Airway epithelial cell (primary cell): ENCODE results near the gene FAM221B. TPM values are rescaled to one million over a fixed set of nuclear protein-coding genes. Genes with fewer than 3 reads are reported as not detected.

Experiments used
- total RNA-seq: library from RNA; depleted of rRNA; stranded (reverse); fragments of >200 nt; gene quantifications from 2 replicates; pipeline ENCODE4 v1.2.3, GENCODE V29; 2015

The FAM221B gene, protein sequence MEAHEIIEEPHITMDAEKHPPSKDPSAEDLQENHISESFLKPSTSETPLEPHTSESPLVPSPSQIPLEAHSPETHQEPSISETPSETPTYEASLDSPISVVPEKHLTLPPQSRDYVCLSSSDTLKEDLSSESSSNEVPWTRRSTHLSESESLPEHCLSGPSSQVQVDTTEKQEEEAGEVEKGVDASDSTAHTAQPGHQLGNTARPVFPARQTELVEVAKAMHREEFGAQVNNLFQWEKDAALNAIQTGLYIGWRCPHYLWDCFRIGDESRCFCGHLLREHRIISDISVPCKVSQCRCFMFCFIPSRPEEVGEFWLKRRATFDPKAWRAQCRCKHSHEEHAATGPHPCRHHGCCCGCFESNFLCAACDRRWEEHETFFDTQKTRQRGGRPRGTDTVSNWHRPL
- total RNA-seq: not detected in 2 replicates

DNA sequence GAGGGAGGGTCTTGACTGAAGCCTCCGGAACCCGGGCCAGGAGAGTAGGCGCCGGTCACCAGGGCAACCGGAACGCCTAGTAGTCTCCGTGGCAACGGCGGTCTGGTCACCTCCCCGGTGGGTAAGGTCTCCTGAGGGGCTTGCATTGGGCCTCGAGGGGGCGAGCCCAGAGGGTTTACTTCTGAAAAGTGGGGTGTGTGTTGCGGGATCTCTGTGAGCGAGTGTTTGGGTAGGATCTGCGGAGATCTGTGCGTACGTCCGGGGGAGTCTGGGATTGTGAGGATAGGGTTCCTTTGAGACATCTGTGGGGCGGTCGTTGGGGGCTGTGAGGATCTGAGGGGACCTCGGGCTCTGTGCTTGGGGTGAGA is at the start of gene FAM221B:
TSS of gene FAM221B (minus strand) at position 17 of the 368 bp plus-strand sequence. CDS start 2,571 bp downstream, outside the sequence.

DNA sequence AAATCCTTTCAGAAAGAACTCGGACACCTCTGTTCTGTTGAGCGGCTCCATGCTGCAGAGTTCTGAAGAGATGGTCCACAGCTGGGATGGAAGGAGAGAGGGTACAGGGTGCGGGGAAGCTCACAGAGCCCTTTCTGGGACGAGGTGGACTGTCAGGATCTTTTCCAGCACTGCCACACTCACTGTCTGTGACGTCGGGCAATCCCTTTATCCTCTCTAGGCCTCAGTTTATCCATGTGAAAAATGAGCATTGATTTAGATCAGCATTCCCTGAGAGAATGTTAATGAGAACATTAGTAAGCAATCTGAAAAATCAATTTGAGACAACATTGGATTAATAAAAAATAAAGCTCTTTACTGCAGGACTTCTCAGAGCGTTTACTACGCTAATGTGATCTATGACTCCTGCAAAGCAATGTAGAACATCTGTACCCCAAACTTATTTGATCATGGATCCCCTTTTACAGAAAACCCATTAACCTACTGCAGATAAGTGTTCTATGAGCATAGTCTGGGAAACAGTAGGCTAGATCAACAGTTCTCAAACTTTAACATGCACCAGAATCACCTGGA is 41.9 kb upstream of the FAM221B start, which contains the start of gene OR13J1:
TSS of gene OR13J1 (minus strand) at position 51 of the 573 bp plus-strand sequence. CDS start at position 51, 0 bp downstream.

GRCh38 chr9:35829084-35829763 is 692 bp upstream of the FAM221B start, which contains the start of gene TMEM8B:
Gene TMEM8B, plus strand, starts transcription at chr9:35829228. Its CDS starts 220 bp downstream, at chr9:35829448.

DNA sequence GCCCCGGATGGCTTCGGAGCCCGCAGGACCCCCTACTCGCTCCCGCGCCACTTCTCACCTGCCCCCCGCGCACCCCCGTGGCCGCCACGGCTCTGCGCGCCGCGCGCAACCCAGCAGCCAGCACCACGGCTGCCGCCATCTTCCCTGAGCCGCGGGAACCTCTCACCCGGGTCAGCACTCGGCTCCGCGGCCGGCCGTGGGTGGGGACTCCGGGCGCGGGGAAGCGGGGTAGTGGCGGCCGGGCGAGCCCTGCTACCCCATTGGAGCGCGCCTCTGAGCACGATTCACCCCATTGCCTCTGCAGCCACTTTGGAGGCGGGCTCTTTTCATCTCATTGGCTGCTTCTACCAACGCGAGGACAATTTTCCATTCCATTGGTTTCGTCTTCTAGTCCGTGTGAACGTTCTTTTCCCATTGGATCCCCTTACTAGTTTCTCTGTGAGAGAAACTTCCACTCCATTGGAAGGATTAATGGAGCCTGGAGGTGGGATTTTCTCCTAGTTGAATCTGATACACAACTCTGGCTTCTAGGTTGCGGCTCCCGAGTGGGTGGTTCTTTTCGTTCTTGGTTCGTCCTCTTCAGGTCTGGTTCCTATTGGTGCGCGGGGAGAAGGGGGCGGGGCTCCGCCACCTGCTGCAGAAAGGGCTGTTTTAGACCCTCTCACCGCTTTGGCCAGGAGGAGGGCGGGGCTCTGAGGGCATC is 13.5 kb downstream of the FAM221B start, which contains the start of gene HINT2:
TSS of gene HINT2 (minus strand) at position 202 of the 703 bp plus-strand sequence. CDS start at position 139, 63 bp downstream.

DNA sequence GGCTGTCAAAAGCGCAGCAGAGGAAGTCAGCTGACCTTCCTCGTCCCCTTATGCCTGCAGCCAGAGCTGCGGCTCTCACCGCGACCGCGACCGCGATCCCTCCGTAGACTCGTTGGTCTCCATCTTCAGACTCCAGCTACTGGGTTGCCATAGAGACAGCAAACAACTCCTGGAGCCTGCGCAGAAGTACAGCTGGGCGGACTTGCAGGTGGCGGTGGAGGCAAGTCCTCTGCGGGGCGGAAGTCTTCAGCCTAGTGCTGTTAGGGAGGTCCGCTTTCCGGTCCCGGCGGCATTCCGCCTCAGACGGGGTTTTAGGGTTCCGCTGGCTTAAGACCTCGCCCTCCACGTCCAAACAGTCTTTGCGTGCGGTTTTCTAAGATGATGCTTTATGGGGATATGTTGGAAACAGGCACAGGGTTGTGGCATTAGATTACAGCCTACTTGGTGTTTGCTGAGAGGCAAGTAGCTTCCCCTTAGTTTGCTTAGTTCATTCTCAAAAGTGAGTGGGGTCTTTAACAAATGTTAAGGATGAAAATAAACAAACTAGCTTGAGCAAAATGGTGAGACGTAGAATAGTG is 16.4 kb downstream of the FAM221B start, which contains the start of gene SPAG8:
TSS of gene SPAG8 (minus strand) at position 238 of the 578 bp plus-strand sequence. CDS start at position 123, 115 bp downstream.

DNA sequence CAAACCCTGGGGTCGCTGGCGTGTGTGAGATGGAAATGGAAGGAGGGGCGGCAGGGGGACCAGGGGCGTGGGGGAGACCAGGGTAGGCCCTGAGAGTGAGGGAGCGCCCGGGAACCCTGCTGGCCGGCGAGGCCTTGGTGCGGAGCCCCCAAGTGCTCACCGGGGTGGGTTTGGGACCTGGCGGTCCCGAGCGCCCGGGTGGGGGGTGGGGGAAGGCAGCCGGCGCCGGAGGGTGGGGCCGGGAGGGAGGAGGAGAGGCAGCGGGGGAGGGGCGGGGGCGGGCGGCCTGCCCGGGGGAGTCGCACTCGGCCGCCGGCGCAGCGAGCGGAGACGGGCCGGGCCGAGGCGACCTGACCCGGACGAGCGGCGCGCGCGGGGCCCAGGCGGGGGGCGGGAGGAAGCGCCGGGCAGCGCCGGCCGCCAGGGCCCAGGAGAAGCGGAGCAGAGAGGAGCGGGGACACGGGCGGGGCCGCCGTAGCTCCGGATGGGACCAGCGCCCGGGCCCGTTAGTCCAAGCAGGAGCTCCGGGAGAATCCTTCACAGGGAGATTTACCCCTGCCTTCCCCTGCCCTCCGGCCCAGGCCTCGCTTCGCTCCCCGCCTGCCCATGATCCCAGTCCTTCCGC is 37.1 kb downstream of the FAM221B start, which contains the start of gene NPR2:
TSS of gene NPR2 (plus strand) at position 295 of the 625 bp plus-strand sequence. CDS start 818 bp downstream, outside the sequence.

Other genes starting within 250 kb of the FAM221B start
- 10.0 and 16.8 TPM in 2 replicates for gene TESK1, start 223.5 kb downstream of the FAM221B start, total RNA-seq
- 0.56 TPM in 1 of 2 replicates, not detected in the other for gene CD72, start 210.3 kb downstream of the FAM221B start, total RNA-seq
- not detected in 2 replicates for gene SIT1, start 177.8 kb downstream of the FAM221B start, total RNA-seq
- gene RMRP, start 170.7 kb downstream of the FAM221B start, total RNA-seq: 4,407 and 7,542 TPM in 2 replicates
- gene CCDC107, start 170.4 kb downstream of the FAM221B start, total RNA-seq: 8.7 and 13.0 TPM in 2 replicates
- 5.5 and 6.5 TPM in 2 replicates for gene ARHGEF39, start 163.5 kb downstream of the FAM221B start, total RNA-seq
- gene CA9, start 154.8 kb downstream of the FAM221B start, total RNA-seq: 39.5 and 44.6 TPM in 2 replicates
- 256 and 320 TPM in 2 replicates for gene TPM2, start 138.8 kb downstream of the FAM221B start, total RNA-seq
- gene TLN1, start 96.5 kb downstream of the FAM221B start, total RNA-seq: 102 and 136 TPM in 2 replicates
- 41.8 and 47.8 TPM in 2 replicates for gene CREB3, start 96.1 kb downstream of the FAM221B start, total RNA-seq
- gene GBA2, start 79.5 kb downstream of the FAM221B start, total RNA-seq: 22.4 and 23.6 TPM in 2 replicates
- 14.4 and 17.4 TPM in 2 replicates for gene RGP1, start 79.4 kb downstream of the FAM221B start, total RNA-seq
- gene MSMP, start 74.5 kb downstream of the FAM221B start, total RNA-seq: not detected in 2 replicates
- 4.0 and 12.5 TPM in 2 replicates for gene NPR2, start 37.1 kb downstream of the FAM221B start, total RNA-seq
- not detected in 2 replicates for gene SPAG8, start 16.5 kb downstream of the FAM221B start, total RNA-seq
- 19.9 and 24.8 TPM in 2 replicates for gene HINT2, start 13.7 kb downstream of the FAM221B start, total RNA-seq
- 4.5 and 5.7 TPM in 2 replicates for gene TMEM8B, start 496 bp upstream of the FAM221B start, total RNA-seq
- gene OR13J1, start 41.7 kb upstream of the FAM221B start, total RNA-seq: not detected in 2 replicates
- gene HRCT1, start 77.5 kb upstream of the FAM221B start, total RNA-seq: 1.1 TPM in 1 of 2 replicates, not detected in the other
- gene SPAAR, start 80.8 kb upstream of the FAM221B start, total RNA-seq: 0.21 TPM in 1 of 2 replicates, not detected in the other
- gene OR2S2, start 129.4 kb upstream of the FAM221B start, total RNA-seq: not detected in 2 replicates
- gene RECK, start 208.2 kb upstream of the FAM221B start, total RNA-seq: 2.8 and 3.0 TPM in 2 replicates